A549 (cell line): Measurements from ENCODE around the gene SEMA5A. TPM values are rescaled to one million over a fixed set of nuclear protein-coding genes. Genes with fewer than 3 reads are reported as not detected.

Experiments used
- ATAC-seq, 2 experiments: fragments of 200-7000 bp in 1 of 2; fragments of >200 bp in 1 of 2; cut with Nextera tagmentation in 1 of 2; cut with Tn5 transposase in 1 of 2; 3 replicates each; pipeline versions ENCODE4 v1.8.0 to v1.9.1; 2018 to 2020; ENCODE audit warnings: mild to moderate bottlenecking in 1 of 2, moderate library complexity in 1 of 2
- CTCF ChIA-PET: fragments of 300-600 bp; sonication (Branson Sonifier 250); formaldehyde crosslinking; extraction: SDS; loops from one replicate; lab custom pipeline; 2021; ENCODE audit warnings: antibody characterized with exemption, inconsistent platforms; lab: Yijun Ruan, JAX
- POLR2A ChIA-PET: fragments of 350-600 bp; formaldehyde crosslinking; extraction: SDS; loops from one replicate; lab custom pipeline; 2021; ENCODE audit warnings: antibody characterized with exemption, inconsistent platforms; lab: Yijun Ruan, JAX
- DNase-seq, 2 experiments: peaks; one replicate each; pipeline versions ENCODE4 v3.0.0 to v3.0.0-alpha.2; 2011 to 2016; ENCODE audit warnings: low read depth in 1 of 2, low spot score in 1 of 2
- FAIRE-seq: peaks from 2 replicates; lab custom pipeline; 2011; peaks lifted over from hg19 to GRCh38; lab: Jason Lieb, UNC
- H3K27ac ChIP-seq, 2 experiments: fragments of >200 bp; sonication (Bioruptor Twin); formaldehyde crosslinking; 3 replicates each; pipeline ENCODE4 v1.5.1; 2016 to 2017
- H3K4me1 ChIP-seq: fragments of >200 bp; sonication (Bioruptor Twin); formaldehyde crosslinking; 3 replicates; pipeline ENCODE4 v1.6.1; 2016
- H3K4me2 ChIP-seq: fragments of >200 bp; sonication (Bioruptor Twin); formaldehyde crosslinking; 3 replicates; pipeline ENCODE4 v1.6.1; 2016
- H3K4me3 ChIP-seq: fragments of >200 bp; sonication (Bioruptor Twin); formaldehyde crosslinking; 3 replicates; pipeline ENCODE4 v1.5.1; 2016
- H3K9me3 ChIP-seq: fragments of >200 bp; sonication (Bioruptor Twin); formaldehyde crosslinking; 3 replicates; pipeline ENCODE4 v1.6.1; 2016
- BHLHE40 ChIP-seq: IDR thresholded peaks from 2 replicates; pipeline ENCODE4 v1.6.1; 2012; ENCODE audit warnings: low read depth, low read length, inconsistent platforms
- CBX2 ChIP-seq: fragments of 200-600 bp; sonication (generic); IDR thresholded peaks from 2 replicates; pipeline ENCODE4 v1.6.1; 2016; ENCODE audit warnings: low read depth, mild to moderate bottlenecking, borderline replicate concordance
- CHD2 ChIP-seq: fragments of 150-350 bp; IDR thresholded peaks from 2 replicates; pipeline ENCODE4 v1.6.1; 2014; ENCODE audit warnings: low read length; ENCODE audit not compliant: partially characterized antibody
- CHD4 ChIP-seq: fragments of 200-600 bp; sonication (generic); IDR thresholded peaks from 2 replicates; pipeline ENCODE4 v1.6.1; 2016; ENCODE audit warnings: antibody characterized with exemption, mild to moderate bottlenecking, borderline replicate concordance
- EP300 ChIP-seq, 2 experiments: fragments of >200 bp; sonication (Bioruptor Twin); formaldehyde crosslinking; IDR thresholded peaks; 2 replicates in 1 of 2; 3 replicates in 1 of 2; pipeline ENCODE4 v1.6.1; 2016 to 2017
- GATA3 ChIP-seq: IDR thresholded peaks from 2 replicates; pipeline ENCODE4 v1.6.1; 2012; ENCODE audit warnings: borderline replicate concordance
- HDAC2 ChIP-seq: fragments of 200-600 bp; sonication (generic); IDR thresholded peaks from 2 replicates; pipeline ENCODE4 v1.6.1; 2016
- HOXA7 ChIP-seq: fragments of 250-450 bp; sonication (Bioruptor Pico); IDR thresholded peaks from 2 replicates; pipeline ENCODE4 v1.5.0; 2020; ENCODE audit warnings: mild to moderate bottlenecking, moderate library complexity
- HOXB5 ChIP-seq: fragments of 250-450 bp; sonication (Bioruptor Pico); IDR thresholded peaks from 2 replicates; pipeline ENCODE4 v1.5.0; 2020; ENCODE audit warnings: mild to moderate bottlenecking, moderate library complexity
- KDM1A ChIP-seq: fragments of 200-600 bp; sonication (generic); IDR thresholded peaks from 2 replicates; pipeline ENCODE4 v1.6.1; 2016; ENCODE audit warnings: low read depth, mild to moderate bottlenecking
- KDM5A ChIP-seq: fragments of 200-600 bp; sonication (generic); IDR thresholded peaks from 2 replicates; pipeline ENCODE4 v1.6.1; 2016; ENCODE audit warnings: antibody characterized with exemption, mild to moderate bottlenecking
- MYC ChIP-seq: IDR thresholded peaks from 2 replicates; pipeline ENCODE4 v1.6.1; 2012; ENCODE audit warnings: mild to moderate bottlenecking, inconsistent platforms, low read length, improper control_type of control experiment, borderline replicate concordance
- NR3C1 ChIP-seq: fragments of >200 bp; sonication (Bioruptor Twin); formaldehyde crosslinking; IDR thresholded peaks from 3 replicates; pipeline ENCODE4 v1.6.1; 2017
- POLR2A ChIP-seq: IDR thresholded peaks from 2 replicates; pipeline ENCODE4 v1.6.1; 2012; ENCODE audit warnings: mild to moderate bottlenecking, low read length
- RAD21 ChIP-seq, 2 experiments: fragments of >200 bp in 1 of 2; sonication (Bioruptor Twin) in 1 of 2; formaldehyde crosslinking in 1 of 2; IDR thresholded peaks in 1 of 2; conservative IDR thresholded peaks in 1 of 2; 2 replicates in 1 of 2; 3 replicates in 1 of 2; pipeline ENCODE4 v1.6.1; 2012 to 2018; ENCODE audit warnings: inconsistent platforms in 1 of 2
- RARB ChIP-seq: fragments of 250-450 bp; sonication (Bioruptor Pico); IDR thresholded peaks from 2 replicates; pipeline ENCODE4 v1.8.0; 2021; ENCODE audit warnings: mild to moderate bottlenecking, moderate library complexity
- RCOR1 ChIP-seq: fragments of 150-350 bp; IDR thresholded peaks from 2 replicates; pipeline ENCODE4 v1.6.1; 2014; ENCODE audit warnings: antibody characterized with exemption, low read length, low read depth
- RFX5 ChIP-seq: fragments of 450-650 bp; IDR thresholded peaks from 2 replicates; pipeline ENCODE4 v1.7.1; 2014; ENCODE audit warnings: antibody characterized with exemption, mild to moderate bottlenecking, moderate library complexity
- SMC3 ChIP-seq: fragments of >200 bp; sonication (Bioruptor Twin); formaldehyde crosslinking; IDR thresholded peaks from 3 replicates; pipeline ENCODE4 v1.6.1; 2018; ENCODE audit warnings: inconsistent platforms
- TP53 ChIP-seq: fragments of 250-450 bp; sonication (Bioruptor Pico); IDR thresholded peaks from 2 replicates; pipeline ENCODE4 v1.5.0; 2021; ENCODE audit warnings: mild to moderate bottlenecking, moderate library complexity
- ZC3H11A ChIP-seq: fragments of 450-650 bp; IDR thresholded peaks from 2 replicates; pipeline ENCODE4 v1.6.1; 2014; ENCODE audit warnings: antibody characterized with exemption, mild to moderate bottlenecking
- ZFP36 ChIP-seq: fragments of 450-650 bp; IDR thresholded peaks from 2 replicates; pipeline ENCODE4 v1.6.1; 2014; ENCODE audit warnings: borderline replicate concordance; ENCODE audit not compliant: partially characterized antibody
- ZNF302 ChIP-seq: fragments of 250-450 bp; sonication (Bioruptor Pico); IDR thresholded peaks from 2 replicates; pipeline ENCODE4 v1.9.0; 2021; ENCODE audit warnings: inconsistent platforms, mild to moderate bottlenecking, moderate library complexity
- whole genome bisulfite sequencing: methylation state at CpG from one replicate; pipeline ENCODE4 v1.1.6; 2017; ENCODE audit errors: missing lambda C conversion rate; 5-methylcytosine and 5-hydroxymethylcytosine counted together
- polyA plus RNA-seq, 4 experiments: library from polyadenylated mRNA; depleted of rRNA in 3 of 4; stranded (reverse); fragments of >200 nt; fragmentation: RNase III in 1 of 4; extraction: RNeasy Plus Mini Kit Qiagen cat#74134 plus additional on column Dnase treatment in 1 of 4; gene quantifications; 2 replicates in 3 of 4; 3 replicates in 1 of 4; pipeline ENCODE4 v1.2.3, GENCODE V29; 2011 to 2017
- TF ChIP-seq, protein P1 (sequence below): IDR thresholded peaks from 2 replicates; pipeline ENCODE4 v1.6.1; 2012
- TF ChIP-seq, protein P2 (sequence below): fragments of 200-600 bp; sonication (generic); IDR thresholded peaks from 2 replicates; pipeline ENCODE4 v1.6.1; 2016; ENCODE audit warnings: antibody characterized with exemption, mild to moderate bottlenecking, moderate library complexity
- TF ChIP-seq, protein P3 (sequence below): fragments of >200 bp; sonication (Bioruptor Twin); formaldehyde crosslinking; IDR thresholded peaks from 2 replicates; pipeline ENCODE4 v1.6.1; 2016

Gene SEMA5A
- polyA plus RNA-seq, 2 of the 4 experiments (the other 2 are of a cell fraction) = not detected

DNA sequence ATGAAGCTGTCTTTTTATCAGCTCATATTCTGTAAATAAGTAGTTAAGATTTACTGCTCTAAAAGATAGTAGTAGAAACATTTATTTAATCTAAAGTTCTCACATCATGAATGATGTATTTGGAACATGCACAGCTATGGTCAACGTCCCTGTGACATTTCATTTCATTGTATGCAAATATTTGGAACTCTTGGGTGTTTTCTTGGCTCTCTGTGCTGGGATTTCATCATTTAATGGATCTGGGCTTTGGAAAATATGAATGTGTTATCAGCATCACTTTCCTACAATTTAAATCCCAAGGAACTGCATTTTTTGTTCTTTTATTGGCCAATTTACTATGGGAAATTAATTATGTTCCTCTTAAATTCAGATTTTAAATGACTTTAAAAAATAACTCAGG lies 462.9 kb downstream of the SEMA5A start:
- DNase-seq = no peak
- ChIA-PET POLR2A (no interaction called here), CTCF (no interaction called here)
- no peak overlapping the region for H3K4me3 ChIP-seq
- no peaks in the 10 kb centered on the region for H3K9me3 ChIP-seq
- 0% methylated on average over 1 of the region's 1 CpG for WGBS
- no peak overlapping the region for H3K4me2 ChIP-seq
- ATAC-seq = no peak
- no peak overlapping the region for H3K27ac ChIP-seq
- H3K4me1 ChIP-seq = no peaks in the 10 kb centered on the region
- TF ChIP-seq TP53 = no peak
- no peak for FAIRE-seq

DNA sequence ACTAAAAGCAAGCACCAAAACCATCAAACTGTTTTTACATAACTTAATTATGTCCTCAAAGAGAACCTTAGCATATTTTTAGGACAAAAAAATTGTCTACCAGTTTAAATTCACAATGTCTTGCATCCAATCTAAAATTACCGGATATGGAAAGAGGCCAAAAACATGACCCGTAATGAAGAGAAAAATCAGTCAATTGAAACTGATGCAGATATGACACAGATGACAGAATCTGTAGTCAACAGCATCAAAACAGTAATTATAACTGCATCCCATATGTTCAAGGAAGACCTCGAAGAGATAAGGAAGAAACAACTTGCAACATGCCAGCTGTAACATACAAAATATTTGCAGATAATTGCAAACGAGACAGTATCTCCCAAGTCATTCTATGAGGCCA lies 473.2 kb downstream of the SEMA5A start:
- WGBS = 16% methylated on average over 4 of the region's 4 CpGs
- ATAC-seq (no peak), DNase-seq (no peak), FAIRE-seq (no peak)
- CTCF ChIA-PET = no interaction called here
- Histone ChIP-seq H3K4me2 (no peak overlapping the region), H3K9me3 (no peaks in the 10 kb centered on the region), H3K27ac (no peak overlapping the region), H3K4me3 (no peak overlapping the region), H3K4me1 (no peaks in the 10 kb centered on the region)
- no peak for TF ChIP-seq POLR2A
- TF ChIP-seq ZFP36 = no peak
- no peak for TF ChIP-seq HOXA7 (CRISPR knock-in tag)
- no peak for TF ChIP-seq HDAC2
- POLR2A ChIA-PET = no interaction called here

DNA sequence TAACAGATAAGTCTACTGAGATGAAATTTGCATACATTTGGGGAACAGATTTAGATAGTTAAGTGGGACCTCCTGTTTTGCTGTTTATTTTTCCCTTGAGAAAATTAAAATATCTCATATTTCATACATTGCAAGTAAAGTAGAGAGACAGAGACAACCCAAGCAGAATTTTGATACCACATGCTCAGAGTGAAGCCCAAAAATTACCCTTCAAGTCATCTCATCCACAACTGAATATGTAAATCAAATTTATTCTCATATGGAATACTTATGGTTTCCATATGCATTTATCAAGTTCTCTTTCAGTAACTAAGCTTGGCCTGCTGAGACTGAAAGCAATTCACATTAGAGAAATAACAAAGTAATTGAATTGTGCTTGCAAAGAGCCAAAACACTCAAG lies 474.4 kb downstream of the SEMA5A start:
- TF ChIP-seq EP300 (IDR thresholded peaks at IDR 0.05) (no peak), BHLHE40 (no peak), RARB (no peak), CHD4 (no peak), NR3C1 (no peak), RCOR1 (no peak), RFX5 (no peak), KDM5A (no peak), KDM1A (no peak), SMC3 (no peak), ZNF302 (no peak), TP53 (no peak), RAD21 (conservative IDR thresholded peaks at IDR 0.05 in 1 of 2, IDR thresholded peaks at IDR 0.05 in 1 of 2) (no peak)
- TF ChIP-seq, protein P1, sequence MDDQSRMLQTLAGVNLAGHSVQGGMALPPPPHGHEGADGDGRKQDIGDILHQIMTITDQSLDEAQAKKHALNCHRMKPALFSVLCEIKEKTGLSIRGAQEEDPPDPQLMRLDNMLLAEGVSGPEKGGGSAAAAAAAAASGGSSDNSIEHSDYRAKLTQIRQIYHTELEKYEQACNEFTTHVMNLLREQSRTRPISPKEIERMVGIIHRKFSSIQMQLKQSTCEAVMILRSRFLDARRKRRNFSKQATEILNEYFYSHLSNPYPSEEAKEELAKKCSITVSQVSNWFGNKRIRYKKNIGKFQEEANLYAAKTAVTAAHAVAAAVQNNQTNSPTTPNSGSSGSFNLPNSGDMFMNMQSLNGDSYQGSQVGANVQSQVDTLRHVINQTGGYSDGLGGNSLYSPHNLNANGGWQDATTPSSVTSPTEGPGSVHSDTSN = no peak
- H3K27ac ChIP-seq = no peak overlapping the region
- no peak for ATAC-seq
- no peaks in the 10 kb centered on the region for H3K9me3 ChIP-seq
- no peak for DNase-seq
- H3K4me2 ChIP-seq = no peak overlapping the region
- ChIA-PET CTCF (no interaction called here), POLR2A (no interaction called here)
- no peak overlapping the region for H3K4me3 ChIP-seq
- no peaks in the 10 kb centered on the region for H3K4me1 ChIP-seq
- no peak for FAIRE-seq

DNA sequence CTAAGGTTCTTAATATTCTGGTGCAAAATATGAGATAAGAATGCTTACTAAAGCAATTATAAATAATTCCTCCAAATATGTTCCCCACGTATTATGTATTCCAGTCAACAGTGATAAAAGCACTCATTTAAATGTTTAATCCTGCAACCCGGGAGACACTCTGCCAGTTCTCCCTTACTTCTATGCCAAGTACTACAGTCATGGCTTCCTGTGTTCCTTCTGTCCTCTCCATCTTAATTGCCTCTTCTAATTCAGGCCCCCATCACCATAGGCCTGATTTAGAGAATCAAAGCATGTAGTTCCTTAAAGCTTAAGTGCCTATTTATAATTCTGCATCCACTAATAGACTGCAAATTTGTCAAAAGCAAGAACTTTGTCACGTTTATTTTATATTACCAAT lies 474.8 kb downstream of the SEMA5A start:
- ATAC-seq = no peak
- no peak for DNase-seq
- H3K4me2 ChIP-seq = no peak overlapping the region
- TF ChIP-seq POLR2A = no peak
- ChIA-PET POLR2A (no interaction called here), CTCF (no interaction called here)
- H3K9me3 ChIP-seq = no peaks in the 10 kb centered on the region
- H3K4me1 ChIP-seq = no peaks in the 10 kb centered on the region
- FAIRE-seq = no peak
- no peak overlapping the region for H3K4me3 ChIP-seq
- WGBS = 8% methylated on average over 3 of the region's 3 CpGs
- no peak overlapping the region for H3K27ac ChIP-seq

DNA sequence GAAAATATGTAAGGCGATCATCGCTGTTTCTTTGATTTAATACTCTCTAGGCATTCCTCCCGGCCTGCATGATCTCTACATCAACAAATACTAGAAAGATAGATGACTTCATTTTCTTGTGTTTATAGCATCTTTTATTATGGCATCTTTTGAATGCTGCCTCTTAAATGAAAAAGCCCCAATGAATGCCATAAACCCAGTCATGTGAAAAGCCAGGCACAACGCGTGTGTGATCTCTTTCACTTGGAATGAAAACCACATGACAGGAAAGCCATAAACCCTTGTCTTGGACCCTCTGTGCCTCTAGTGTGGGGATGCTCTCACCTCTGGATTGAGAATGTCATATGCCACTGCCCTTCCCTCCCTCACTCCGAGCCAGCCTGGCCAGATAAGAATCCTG lies 476.2 kb downstream of the SEMA5A start:
- ChIA-PET POLR2A (no interaction called here), CTCF (no interaction called here)
- H3K27ac ChIP-seq = no peak overlapping the region
- H3K4me1 ChIP-seq = no peaks in the 10 kb centered on the region
- FAIRE-seq (no peak), ATAC-seq (no peak), DNase-seq (no peak)
- TF ChIP-seq POLR2A (no peak), GATA3 (no peak), HOXB5 (no peak), CHD2 (no peak), CBX2 (no peak), ZC3H11A (no peak), EP300 (IDR thresholded peaks at IDR 0.05) (no peak), MYC (no peak)
- TF ChIP-seq, protein P2, sequence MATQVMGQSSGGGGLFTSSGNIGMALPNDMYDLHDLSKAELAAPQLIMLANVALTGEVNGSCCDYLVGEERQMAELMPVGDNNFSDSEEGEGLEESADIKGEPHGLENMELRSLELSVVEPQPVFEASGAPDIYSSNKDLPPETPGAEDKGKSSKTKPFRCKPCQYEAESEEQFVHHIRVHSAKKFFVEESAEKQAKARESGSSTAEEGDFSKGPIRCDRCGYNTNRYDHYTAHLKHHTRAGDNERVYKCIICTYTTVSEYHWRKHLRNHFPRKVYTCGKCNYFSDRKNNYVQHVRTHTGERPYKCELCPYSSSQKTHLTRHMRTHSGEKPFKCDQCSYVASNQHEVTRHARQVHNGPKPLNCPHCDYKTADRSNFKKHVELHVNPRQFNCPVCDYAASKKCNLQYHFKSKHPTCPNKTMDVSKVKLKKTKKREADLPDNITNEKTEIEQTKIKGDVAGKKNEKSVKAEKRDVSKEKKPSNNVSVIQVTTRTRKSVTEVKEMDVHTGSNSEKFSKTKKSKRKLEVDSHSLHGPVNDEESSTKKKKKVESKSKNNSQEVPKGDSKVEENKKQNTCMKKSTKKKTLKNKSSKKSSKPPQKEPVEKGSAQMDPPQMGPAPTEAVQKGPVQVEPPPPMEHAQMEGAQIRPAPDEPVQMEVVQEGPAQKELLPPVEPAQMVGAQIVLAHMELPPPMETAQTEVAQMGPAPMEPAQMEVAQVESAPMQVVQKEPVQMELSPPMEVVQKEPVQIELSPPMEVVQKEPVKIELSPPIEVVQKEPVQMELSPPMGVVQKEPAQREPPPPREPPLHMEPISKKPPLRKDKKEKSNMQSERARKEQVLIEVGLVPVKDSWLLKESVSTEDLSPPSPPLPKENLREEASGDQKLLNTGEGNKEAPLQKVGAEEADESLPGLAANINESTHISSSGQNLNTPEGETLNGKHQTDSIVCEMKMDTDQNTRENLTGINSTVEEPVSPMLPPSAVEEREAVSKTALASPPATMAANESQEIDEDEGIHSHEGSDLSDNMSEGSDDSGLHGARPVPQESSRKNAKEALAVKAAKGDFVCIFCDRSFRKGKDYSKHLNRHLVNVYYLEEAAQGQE = no peak
- TF ChIP-seq, protein P3, sequence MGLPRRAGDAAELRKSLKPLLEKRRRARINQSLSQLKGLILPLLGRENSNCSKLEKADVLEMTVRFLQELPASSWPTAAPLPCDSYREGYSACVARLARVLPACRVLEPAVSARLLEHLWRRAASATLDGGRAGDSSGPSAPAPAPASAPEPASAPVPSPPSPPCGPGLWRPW = no peak
- H3K9me3 ChIP-seq = no peaks in the 10 kb centered on the region
- no peak overlapping the region for H3K4me3 ChIP-seq
- WGBS = 43% methylated on average over 6 of the region's 6 CpGs
- no peak overlapping the region for H3K4me2 ChIP-seq
